ENCODE data around the gene WDR31.

The WDR31 gene

DNA sequence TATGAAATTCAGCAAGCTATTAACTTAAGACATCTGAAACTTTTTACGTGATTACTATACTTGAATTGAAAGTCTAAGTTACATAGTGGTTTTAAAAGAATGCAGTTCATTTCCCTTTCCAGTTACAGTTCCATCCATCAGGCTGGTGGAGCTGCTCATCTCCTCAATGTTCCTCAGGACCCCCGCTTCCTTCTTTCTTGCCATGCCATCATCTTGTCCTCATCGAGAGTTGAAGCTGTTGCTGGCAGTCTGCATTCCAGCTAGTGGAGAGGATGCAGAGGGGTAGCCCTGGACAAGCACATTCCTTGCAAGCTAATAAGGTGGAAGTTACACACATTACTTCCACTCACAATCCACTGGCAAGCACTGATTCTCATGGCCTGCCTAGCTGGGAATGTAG is 28.1 kb downstream of the WDR31 start:
- no peak for DNase-seq (ENCODE audit: extremely low read depth, low read depth)
- TF ChIP-seq, protein P1, sequence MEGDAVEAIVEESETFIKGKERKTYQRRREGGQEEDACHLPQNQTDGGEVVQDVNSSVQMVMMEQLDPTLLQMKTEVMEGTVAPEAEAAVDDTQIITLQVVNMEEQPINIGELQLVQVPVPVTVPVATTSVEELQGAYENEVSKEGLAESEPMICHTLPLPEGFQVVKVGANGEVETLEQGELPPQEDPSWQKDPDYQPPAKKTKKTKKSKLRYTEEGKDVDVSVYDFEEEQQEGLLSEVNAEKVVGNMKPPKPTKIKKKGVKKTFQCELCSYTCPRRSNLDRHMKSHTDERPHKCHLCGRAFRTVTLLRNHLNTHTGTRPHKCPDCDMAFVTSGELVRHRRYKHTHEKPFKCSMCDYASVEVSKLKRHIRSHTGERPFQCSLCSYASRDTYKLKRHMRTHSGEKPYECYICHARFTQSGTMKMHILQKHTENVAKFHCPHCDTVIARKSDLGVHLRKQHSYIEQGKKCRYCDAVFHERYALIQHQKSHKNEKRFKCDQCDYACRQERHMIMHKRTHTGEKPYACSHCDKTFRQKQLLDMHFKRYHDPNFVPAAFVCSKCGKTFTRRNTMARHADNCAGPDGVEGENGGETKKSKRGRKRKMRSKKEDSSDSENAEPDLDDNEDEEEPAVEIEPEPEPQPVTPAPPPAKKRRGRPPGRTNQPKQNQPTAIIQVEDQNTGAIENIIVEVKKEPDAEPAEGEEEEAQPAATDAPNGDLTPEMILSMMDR (IDR thresholded peaks at IDR 0.05; ENCODE audit: low read depth, low read length), result no peak

DNA sequence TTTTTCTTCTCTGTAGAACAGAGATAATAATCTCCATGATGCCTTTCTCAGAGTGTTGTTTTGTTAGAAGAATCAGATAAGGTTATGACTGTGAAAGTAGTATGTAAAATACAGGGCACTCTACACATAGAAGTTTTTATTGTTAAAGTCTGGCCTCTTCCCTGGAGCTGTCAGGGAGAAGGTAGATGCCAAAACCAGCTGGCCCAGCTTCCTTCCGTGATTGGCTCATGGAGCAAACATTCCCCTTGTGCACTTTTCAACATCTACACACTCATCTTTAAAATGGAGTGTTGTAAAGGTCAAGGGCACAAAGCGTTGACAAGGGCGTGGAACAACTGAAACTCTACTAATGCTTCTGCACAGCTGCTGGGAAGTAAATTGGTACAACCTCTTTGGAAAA is 29.5 kb downstream of the WDR31 start:
- TF ChIP-seq, protein P1 (IDR thresholded peaks at IDR 0.05; ENCODE audit: low read depth, low read length), result no peak
- DNase-seq (ENCODE audit: extremely low read depth, low read depth), result no peak

DNA sequence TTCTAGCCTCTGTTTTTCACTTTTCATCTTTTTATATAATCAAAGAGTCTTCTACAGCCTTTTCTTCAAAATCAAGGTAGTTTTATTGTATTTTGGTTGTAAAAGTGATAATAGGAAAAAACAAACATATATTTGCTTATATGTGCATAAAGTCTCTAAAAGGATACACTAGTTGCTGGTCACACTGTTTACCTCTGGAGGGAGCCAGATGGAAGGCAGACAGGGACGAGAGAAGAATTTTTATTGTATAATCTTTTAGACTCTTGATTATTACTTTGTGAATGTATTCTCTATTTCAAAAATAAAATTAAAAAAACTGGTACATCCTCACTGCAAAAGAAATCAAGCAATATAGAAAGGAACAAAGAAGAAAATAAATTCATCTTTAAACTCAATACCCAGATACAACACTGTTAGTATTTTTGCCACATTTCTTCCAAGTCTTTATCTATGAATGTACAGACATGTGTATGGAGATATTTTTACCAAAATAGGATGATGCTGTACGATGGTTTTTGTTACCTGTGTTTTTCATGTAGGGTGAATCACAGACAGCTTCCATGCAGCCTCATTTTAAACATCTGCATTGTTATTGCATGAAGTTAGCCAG is 30.8 kb downstream of the WDR31 start:
- DNase-seq (ENCODE audit: extremely low read depth, low read depth), result no peak
- TF ChIP-seq, protein P1 (IDR thresholded peaks at IDR 0.05; ENCODE audit: low read depth, low read length), result peak; percentile 84

DNA sequence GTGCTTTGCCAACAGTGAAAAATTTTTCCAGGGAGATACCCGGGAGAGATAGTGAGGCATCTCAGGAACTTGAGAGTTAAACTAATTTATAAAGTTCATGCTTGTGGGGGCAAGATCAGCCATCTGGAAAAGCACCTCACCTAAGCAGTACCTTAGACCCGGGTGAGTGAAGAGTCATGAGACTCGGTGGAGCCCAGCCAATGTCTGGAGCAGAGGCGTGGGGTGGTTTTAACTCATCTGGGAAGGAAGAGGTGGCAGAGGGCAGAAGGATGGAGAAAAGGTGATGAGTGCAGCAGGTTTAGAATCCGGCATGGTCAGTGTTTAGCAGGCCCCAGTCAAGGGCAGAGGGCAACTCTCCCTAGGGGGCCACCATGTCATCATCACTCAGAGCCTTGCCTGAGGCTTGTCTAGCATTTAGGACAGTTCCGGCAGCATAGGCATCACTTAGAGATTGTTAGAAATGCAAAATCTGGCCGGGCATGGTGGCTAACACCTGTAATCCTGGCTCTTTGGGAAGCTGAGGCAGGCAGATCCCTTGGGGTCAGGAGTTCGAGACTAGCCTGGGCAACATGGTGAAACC is 32.6 kb downstream of the WDR31 start:
- no peak for DNase-seq (ENCODE audit: extremely low read depth, low read depth)
- TF ChIP-seq, protein P1 (IDR thresholded peaks at IDR 0.05; ENCODE audit: low read depth, low read length), result no peak

DNA sequence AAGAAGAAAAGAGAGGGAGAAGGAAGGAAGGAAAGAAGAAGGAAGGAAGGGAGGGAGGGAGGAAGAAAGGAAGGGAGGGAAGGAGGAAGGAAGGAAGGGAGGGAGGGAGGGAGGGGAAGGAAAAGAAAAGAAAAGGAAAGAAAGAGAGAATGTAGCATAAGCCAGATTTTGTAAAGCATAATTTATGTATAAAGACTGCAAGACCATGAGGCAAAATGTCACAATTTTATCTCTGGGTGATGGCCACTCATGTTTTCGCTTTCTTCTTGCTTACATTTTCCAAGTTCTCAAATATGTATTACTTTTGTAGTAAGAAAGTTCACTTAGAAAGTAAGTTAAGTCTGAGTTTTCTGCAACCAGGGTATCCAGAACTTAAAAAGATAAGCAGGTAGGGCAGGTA is 33.5 kb downstream of the WDR31 start:
- no peak for DNase-seq (ENCODE audit: extremely low read depth, low read depth)
- TF ChIP-seq, protein P1 (IDR thresholded peaks at IDR 0.05; ENCODE audit: low read depth, low read length), result no peak

DNA sequence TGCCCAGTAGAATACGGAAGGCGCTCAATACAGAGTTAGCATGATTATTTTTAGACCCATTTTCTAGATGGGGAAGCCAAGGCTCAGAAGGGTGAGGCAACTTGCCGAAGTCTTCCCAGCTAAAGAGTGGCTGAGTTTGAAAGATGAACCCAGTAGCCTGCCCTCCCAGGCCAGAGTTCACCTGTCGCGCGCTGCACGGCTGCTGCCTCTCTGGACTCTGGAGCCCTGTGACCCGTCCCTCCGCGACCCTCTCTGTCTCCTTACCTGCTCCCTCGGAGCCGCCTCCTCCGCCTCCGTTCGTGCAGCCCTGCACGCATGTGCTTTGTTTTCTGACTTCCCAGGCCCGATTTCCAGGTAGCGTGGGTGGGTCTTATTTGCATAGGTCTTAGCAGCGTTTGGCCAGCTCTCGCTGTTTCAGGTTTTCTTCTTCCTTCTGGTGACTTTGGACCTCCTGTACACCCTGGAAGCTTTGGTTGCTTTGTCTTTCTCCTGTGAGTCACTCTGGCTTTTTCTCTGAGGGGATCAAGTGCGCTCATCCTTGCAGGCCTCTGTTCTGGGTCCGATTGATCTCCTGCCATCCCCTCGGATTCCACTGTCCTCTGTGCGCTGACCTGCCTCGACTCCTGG is 37.2 kb downstream of the WDR31 start, which contains the start of gene RNF183:
RNF183 (minus strand) TSS at position 585 of the 627 bp plus-strand sequence. CDS start 5,192 bp downstream, outside the sequence.
- TF ChIP-seq, protein P1 (IDR thresholded peaks at IDR 0.05; ENCODE audit: low read depth, low read length), result no peak
- no peak for DNase-seq (ENCODE audit: extremely low read depth, low read depth)

DNA sequence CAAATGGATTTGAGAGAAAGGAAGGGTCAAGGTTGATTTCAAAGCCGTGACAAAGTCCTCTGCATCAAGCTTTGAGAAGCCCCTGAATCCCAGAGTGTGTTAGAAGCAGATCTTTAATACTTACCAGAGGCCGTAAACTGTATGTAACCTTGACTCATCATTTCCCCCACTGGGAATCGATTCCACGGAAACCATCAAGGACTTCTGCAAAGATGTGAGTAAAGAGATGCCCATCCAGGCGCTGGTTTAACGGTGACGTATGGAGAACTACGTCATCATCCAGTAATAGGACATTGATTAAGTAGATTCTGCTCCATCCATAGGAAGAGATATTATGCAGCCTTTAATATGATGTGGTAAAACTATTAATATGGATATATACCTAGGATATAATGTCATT is 38.5 kb downstream of the WDR31 start:
- no peak for DNase-seq (ENCODE audit: extremely low read depth, low read depth)
- TF ChIP-seq, protein P1 (IDR thresholded peaks at IDR 0.05; ENCODE audit: low read depth, low read length), result no peak

Data from AG09319 (cell line).